ENCODE results near the gene DLGAP1.

DLGAP1 gene

DNA sequence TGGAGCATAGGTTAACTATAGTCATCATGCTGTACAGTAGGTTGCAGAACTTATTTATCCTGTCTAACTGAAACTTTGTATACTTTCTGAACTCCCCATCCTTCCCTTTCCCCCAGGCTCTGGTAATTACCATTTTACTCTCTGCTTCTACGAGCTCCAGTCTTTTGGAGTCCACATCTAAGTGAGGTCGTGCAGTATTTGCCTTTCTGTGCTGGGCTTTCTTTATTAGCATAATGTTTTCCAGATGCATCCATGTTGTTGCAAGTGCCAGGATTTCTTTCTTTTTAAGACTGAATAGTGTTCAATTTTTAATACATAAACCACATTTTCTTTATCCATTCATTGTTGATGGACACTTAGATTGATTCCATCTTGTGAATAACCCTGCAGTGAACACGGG is 541.0 kb downstream of the DLGAP1 start:
- no peaks in the 10 kb centered on the region for H3K36me3 ChIP-seq (ENCODE audit: insufficient read depth, insufficient read length, low read length)
- H3K4me1 ChIP-seq (ENCODE audit: insufficient read depth, insufficient read length) = no peaks in the 10 kb centered on the region
- no peaks in the 10 kb centered on the region for H3K27me3 ChIP-seq (ENCODE audit: insufficient read depth, insufficient read length)
- no peak for DNase-seq (ENCODE audit: low read depth, low spot score)
- H3K9me3 ChIP-seq (ENCODE audit: insufficient read depth, low read length) = no peaks in the 10 kb centered on the region
- no peak overlapping the region for H3K9ac ChIP-seq (ENCODE audit: insufficient read length, low read depth)
- no peak overlapping the region for H3K4me3 ChIP-seq (ENCODE audit: insufficient read length, low read depth)
- no peak for TF ChIP-seq SUZ12 (IDR thresholded peaks at IDR 0.05; ENCODE audit: extremely low read depth, insufficient read depth, insufficient read length)
- no peak for TF ChIP-seq YY1 (IDR thresholded peaks at IDR 0.05; ENCODE audit: insufficient read depth, insufficient read length)
- TF ChIP-seq ZNF274 (IDR thresholded peaks at IDR 0.05; ENCODE audit: low read depth, low read length) = no peak

DNA sequence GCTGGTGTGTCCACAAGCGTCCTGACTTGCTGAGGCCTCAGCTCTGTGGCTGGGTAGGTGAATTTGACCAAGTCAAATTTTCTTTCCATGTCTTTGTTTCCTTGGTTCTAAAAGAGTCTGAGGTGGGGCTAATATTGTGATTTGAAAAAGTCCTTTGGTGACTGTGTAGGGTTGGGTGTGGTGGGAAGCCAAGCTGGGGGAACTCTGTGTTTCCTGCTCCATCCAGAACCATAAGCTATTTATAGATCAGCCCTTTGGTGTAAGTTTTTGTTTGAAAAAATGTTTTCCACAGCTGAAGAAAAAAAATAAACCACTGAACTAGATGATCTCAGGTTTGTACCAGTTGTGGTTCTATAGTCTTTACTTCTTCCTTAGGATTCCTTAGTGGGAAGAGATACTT is 542.4 kb downstream of the DLGAP1 start:
- Histone ChIP-seq H3K9me3 (ENCODE audit: insufficient read depth, low read length) (no peaks in the 10 kb centered on the region), H3K4me1 (ENCODE audit: insufficient read depth, insufficient read length) (no peaks in the 10 kb centered on the region), H3K27me3 (ENCODE audit: insufficient read depth, insufficient read length) (no peaks in the 10 kb centered on the region), H3K36me3 (ENCODE audit: insufficient read depth, insufficient read length, low read length) (no peaks in the 10 kb centered on the region), H3K9ac (ENCODE audit: insufficient read length, low read depth) (no peak overlapping the region), H3K4me3 (ENCODE audit: insufficient read length, low read depth) (no peak overlapping the region)
- TF ChIP-seq SUZ12 (IDR thresholded peaks at IDR 0.05; ENCODE audit: extremely low read depth, insufficient read depth, insufficient read length) = no peak
- TF ChIP-seq YY1 (IDR thresholded peaks at IDR 0.05; ENCODE audit: insufficient read depth, insufficient read length) = no peak
- no peak for TF ChIP-seq ZNF274 (IDR thresholded peaks at IDR 0.05; ENCODE audit: low read depth, low read length)
- no peak for DNase-seq (ENCODE audit: low read depth, low spot score)

DNA sequence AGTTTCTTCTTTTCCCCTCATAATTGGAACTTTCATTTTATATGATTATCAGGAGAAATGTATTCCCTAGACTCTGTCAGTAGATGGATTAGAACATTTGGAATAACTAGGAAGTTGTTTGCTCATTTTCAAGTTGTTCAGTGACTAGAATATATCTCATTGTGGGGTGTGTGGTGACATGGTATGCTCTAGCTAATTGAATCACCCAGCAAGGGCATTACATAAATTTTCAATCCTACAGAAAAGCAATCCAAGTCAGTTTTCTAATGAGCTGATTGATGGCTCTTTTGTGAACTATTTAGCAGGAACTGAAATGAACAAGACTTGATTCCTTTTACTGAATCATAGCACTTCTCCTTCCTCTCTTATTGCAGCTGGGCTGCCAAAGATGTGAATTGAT is 543.7 kb downstream of the DLGAP1 start:
- no peak for DNase-seq (ENCODE audit: low read depth, low spot score)
- Histone ChIP-seq H3K9ac (ENCODE audit: insufficient read length, low read depth) (no peak overlapping the region), H3K4me1 (ENCODE audit: insufficient read depth, insufficient read length) (no peaks in the 10 kb centered on the region), H3K9me3 (ENCODE audit: insufficient read depth, low read length) (no peaks in the 10 kb centered on the region), H3K27me3 (ENCODE audit: insufficient read depth, insufficient read length) (no peaks in the 10 kb centered on the region), H3K4me3 (ENCODE audit: insufficient read length, low read depth) (no peak overlapping the region), H3K36me3 (ENCODE audit: insufficient read depth, insufficient read length, low read length) (no peaks in the 10 kb centered on the region)
- no peak for TF ChIP-seq YY1 (IDR thresholded peaks at IDR 0.05; ENCODE audit: insufficient read depth, insufficient read length)

DNA sequence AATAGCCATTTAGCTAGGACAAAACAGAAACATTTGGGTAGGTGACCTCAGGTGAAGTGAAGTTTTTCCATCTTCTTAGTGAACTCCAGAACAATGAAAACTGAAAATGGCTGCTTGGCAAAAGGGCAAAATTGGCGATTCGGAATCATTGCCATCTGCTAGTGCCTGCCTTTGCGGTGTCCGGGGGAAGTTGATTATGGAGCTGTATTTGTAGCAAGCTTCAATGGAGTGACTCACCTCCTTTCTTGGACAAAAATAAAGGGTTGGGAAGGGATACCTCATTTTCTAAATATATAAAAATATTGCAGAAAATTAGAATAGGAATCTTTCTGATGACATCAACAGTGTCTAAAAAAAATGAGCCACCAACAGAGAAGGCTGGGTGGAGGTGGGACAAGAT is 544.6 kb downstream of the DLGAP1 start:
- H3K9me3 ChIP-seq (ENCODE audit: insufficient read depth, low read length) = no peaks in the 10 kb centered on the region
- H3K9ac ChIP-seq (ENCODE audit: insufficient read length, low read depth) = no peak overlapping the region
- no peak overlapping the region for H3K4me3 ChIP-seq (ENCODE audit: insufficient read length, low read depth)
- H3K27me3 ChIP-seq (ENCODE audit: insufficient read depth, insufficient read length) = no peaks in the 10 kb centered on the region
- no peaks in the 10 kb centered on the region for H3K36me3 ChIP-seq (ENCODE audit: insufficient read depth, insufficient read length, low read length)
- H3K4me1 ChIP-seq (ENCODE audit: insufficient read depth, insufficient read length) = no peaks in the 10 kb centered on the region
- TF ChIP-seq SUZ12 (IDR thresholded peaks at IDR 0.05; ENCODE audit: extremely low read depth, insufficient read depth, insufficient read length) (no peak), YY1 (IDR thresholded peaks at IDR 0.05; ENCODE audit: insufficient read depth, insufficient read length) (no peak), ZNF274 (IDR thresholded peaks at IDR 0.05; ENCODE audit: low read depth, low read length) (no peak)
- no peak for DNase-seq (ENCODE audit: low read depth, low spot score)

DNA sequence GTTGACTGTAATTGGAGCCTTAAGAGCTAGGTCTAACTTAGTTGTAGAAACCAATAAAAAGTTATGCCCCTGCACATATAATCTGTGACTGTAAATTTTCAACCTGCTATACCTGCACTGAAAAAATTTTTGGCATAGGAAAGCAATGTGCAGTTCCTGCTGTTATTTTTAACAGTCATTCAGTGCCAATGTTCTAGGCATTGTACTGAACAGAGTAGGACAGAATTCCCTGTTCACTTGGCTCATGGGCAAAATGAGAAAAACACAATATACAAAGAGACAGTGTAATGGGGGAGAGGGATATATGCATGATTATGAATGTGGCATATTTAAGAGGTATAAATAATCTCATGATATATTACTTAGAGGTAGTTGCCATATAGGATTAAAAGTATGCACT is 547.2 kb downstream of the DLGAP1 start:
- no peak overlapping the region for H3K9ac ChIP-seq (ENCODE audit: insufficient read length, low read depth)
- H3K4me3 ChIP-seq (ENCODE audit: insufficient read length, low read depth) = no peak overlapping the region
- H3K4me1 ChIP-seq (ENCODE audit: insufficient read depth, insufficient read length) = no peaks in the 10 kb centered on the region
- no peaks in the 10 kb centered on the region for H3K27me3 ChIP-seq (ENCODE audit: insufficient read depth, insufficient read length)
- TF ChIP-seq ZNF274 (IDR thresholded peaks at IDR 0.05; ENCODE audit: low read depth, low read length) (no peak), YY1 (IDR thresholded peaks at IDR 0.05; ENCODE audit: insufficient read depth, insufficient read length) (no peak), SUZ12 (IDR thresholded peaks at IDR 0.05; ENCODE audit: extremely low read depth, insufficient read depth, insufficient read length) (no peak)
- H3K9me3 ChIP-seq (ENCODE audit: insufficient read depth, low read length) = no peaks in the 10 kb centered on the region
- DNase-seq (ENCODE audit: low read depth, low spot score) = no peak
- H3K36me3 ChIP-seq (ENCODE audit: insufficient read depth, insufficient read length, low read length) = no peaks in the 10 kb centered on the region

DNA sequence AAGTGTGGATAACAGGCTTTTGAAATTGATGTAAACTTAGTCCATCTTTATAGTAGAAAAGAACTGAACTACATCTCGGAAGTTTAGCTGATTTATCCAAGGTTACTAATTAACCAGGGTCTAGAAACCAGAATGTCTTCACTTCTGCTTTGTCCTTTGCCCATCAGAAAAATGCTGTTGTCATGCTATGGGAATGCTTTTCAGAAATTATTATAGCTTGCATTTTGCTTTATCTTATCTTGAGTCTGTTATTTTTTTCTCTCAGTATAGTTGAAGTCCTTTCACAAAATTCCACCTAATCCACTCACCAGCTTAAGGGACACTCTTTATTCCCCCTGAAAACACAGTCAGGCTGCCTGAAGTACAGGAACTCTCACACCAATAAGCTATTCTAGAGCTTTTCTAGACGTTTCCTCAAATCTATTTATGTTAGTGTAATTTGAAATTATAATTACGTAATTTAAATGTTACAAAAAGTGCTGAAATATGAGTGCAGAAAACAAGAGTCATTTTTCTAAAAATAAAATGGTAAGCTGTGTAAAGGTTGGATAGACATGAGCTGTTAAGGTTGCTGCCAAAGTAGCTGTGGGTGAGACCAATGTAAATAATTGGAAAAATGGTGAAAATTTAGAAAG is 548.9 kb downstream of the DLGAP1 start:
- Histone ChIP-seq H3K27me3 (ENCODE audit: insufficient read depth, insufficient read length) (no peaks in the 10 kb centered on the region), H3K9me3 (ENCODE audit: insufficient read depth, low read length) (no peaks in the 10 kb centered on the region)

DNA sequence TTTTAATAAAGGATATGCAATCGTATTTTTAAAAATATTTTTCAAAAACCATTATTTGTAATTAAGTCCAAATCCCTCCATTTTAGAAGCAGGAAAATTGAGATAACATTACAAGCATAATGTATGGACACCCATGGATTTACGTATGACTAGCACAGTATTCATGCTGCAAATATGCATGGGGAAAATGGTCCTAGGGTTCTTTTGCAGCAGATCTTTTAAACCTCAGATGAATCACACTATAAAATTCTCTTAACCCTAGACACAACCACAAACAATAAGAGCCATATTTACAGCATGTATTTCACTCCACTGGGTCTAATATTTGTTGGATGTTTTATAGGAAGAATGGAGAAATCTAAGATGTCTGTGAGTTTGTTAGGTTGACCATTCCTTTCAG is 551.8 kb downstream of the DLGAP1 start:
- no peak for DNase-seq (ENCODE audit: low read depth, low spot score)
- Histone ChIP-seq H3K27me3 (ENCODE audit: insufficient read depth, insufficient read length) (no peaks in the 10 kb centered on the region), H3K9ac (ENCODE audit: insufficient read length, low read depth) (no peak overlapping the region), H3K4me1 (ENCODE audit: insufficient read depth, insufficient read length) (no peaks in the 10 kb centered on the region), H3K4me3 (ENCODE audit: insufficient read length, low read depth) (no peak overlapping the region), H3K9me3 (ENCODE audit: insufficient read depth, low read length) (no peaks in the 10 kb centered on the region), H3K36me3 (ENCODE audit: insufficient read depth, insufficient read length, low read length) (no peaks in the 10 kb centered on the region)
- TF ChIP-seq SUZ12 (IDR thresholded peaks at IDR 0.05; ENCODE audit: extremely low read depth, insufficient read depth, insufficient read length) = no peak
- no peak for TF ChIP-seq ZNF274 (IDR thresholded peaks at IDR 0.05; ENCODE audit: low read depth, low read length)

More for the DNA sequence above, 548.9 kb downstream of the DLGAP1 start:
- DNase-seq (ENCODE audit: low read depth, low spot score) = no peak
- Histone ChIP-seq H3K4me1 (ENCODE audit: insufficient read depth, insufficient read length) (no peaks in the 10 kb centered on the region), H3K9ac (ENCODE audit: insufficient read length, low read depth) (no peak overlapping the region), H3K36me3 (ENCODE audit: insufficient read depth, insufficient read length, low read length) (no peaks in the 10 kb centered on the region), H3K4me3 (ENCODE audit: insufficient read length, low read depth) (no peak overlapping the region)
- TF ChIP-seq SUZ12 (IDR thresholded peaks at IDR 0.05; ENCODE audit: extremely low read depth, insufficient read depth, insufficient read length) (no peak), ZNF274 (IDR thresholded peaks at IDR 0.05; ENCODE audit: low read depth, low read length) (no peak)

DNA sequence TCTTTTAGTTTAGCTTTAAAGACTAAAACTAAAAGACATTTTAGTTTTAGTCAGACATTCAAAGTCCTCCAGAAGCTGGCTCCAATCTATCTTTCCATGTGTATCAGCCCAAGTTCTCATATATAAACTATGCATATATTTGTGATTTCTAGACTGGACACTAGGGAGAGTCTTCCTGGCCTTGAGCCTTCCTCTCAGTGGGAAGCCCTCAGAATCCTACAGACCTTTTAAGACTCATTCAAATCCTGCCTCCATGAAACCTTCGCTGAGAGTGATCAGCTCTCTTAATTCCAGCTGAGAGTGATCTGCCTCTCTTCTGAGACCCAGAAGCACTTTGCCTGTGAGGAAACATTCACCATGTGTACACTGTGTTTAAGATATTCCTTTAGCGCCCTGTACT is 552.4 kb downstream of the DLGAP1 start:
- no peaks in the 10 kb centered on the region for H3K27me3 ChIP-seq (ENCODE audit: insufficient read depth, insufficient read length)
- no peaks in the 10 kb centered on the region for H3K36me3 ChIP-seq (ENCODE audit: insufficient read depth, insufficient read length, low read length)
- no peaks in the 10 kb centered on the region for H3K4me1 ChIP-seq (ENCODE audit: insufficient read depth, insufficient read length)
- H3K4me3 ChIP-seq (ENCODE audit: insufficient read length, low read depth) = no peak overlapping the region
- DNase-seq (ENCODE audit: low read depth, low spot score) = no peak
- H3K9ac ChIP-seq (ENCODE audit: insufficient read length, low read depth) = no peak overlapping the region
- no peaks in the 10 kb centered on the region for H3K9me3 ChIP-seq (ENCODE audit: insufficient read depth, low read length)
- no peak for TF ChIP-seq SUZ12 (IDR thresholded peaks at IDR 0.05; ENCODE audit: extremely low read depth, insufficient read depth, insufficient read length)
- TF ChIP-seq ZNF274 (IDR thresholded peaks at IDR 0.05; ENCODE audit: low read depth, low read length) = no peak
- no peak for TF ChIP-seq YY1 (IDR thresholded peaks at IDR 0.05; ENCODE audit: insufficient read depth, insufficient read length)
